Mesothelial cell of epicardium (in vitro differentiated cells): ENCODE results near the gene CEBPE. TPM values are rescaled to one million over a fixed set of nuclear protein-coding genes. Genes with fewer than 3 reads are reported as not detected.

Experiments used
- DNase-seq, 2 experiments: peaks; one replicate each; pipeline ENCODE4 v3.0.0; 2021; ENCODE audit warnings: low spot score in 2 of 2; ENCODE audit not compliant: unreplicated experiment in 2 of 2
- H3K27ac Mint-ChIP-seq: 2 replicates; pipeline ENCODE4 v1.8.0; 2021; ENCODE audit warnings: mixed read lengths
- H3K27me3 Mint-ChIP-seq: 2 replicates; pipeline ENCODE4 v1.8.0; 2021; ENCODE audit warnings: low read depth, mixed read lengths
- H3K36me3 Mint-ChIP-seq: 2 replicates; pipeline ENCODE4 v1.8.0; 2021; ENCODE audit warnings: mixed read lengths
- H3K4me1 Mint-ChIP-seq: 2 replicates; pipeline ENCODE4 v1.8.0; 2021; ENCODE audit warnings: mixed read lengths
- H3K4me3 Mint-ChIP-seq: 2 replicates; pipeline ENCODE4 v1.8.0; 2021; ENCODE audit warnings: mild to moderate bottlenecking, moderate library complexity, mixed read lengths
- H3K9me3 Mint-ChIP-seq: 2 replicates; pipeline ENCODE4 v1.8.0; 2021; ENCODE audit warnings: mixed read lengths
- CTCF ChIP-seq: fragments of 200-600 bp; sonication (generic); IDR thresholded peaks from one replicate; pipeline ENCODE4 v1.5.0; 2021; ENCODE audit warnings: antibody characterized with exemption; ENCODE audit not compliant: unreplicated experiment
- total RNA-seq: library from RNA; stranded (reverse); gene quantifications from 3 replicates; pipeline ENCODE4 v1.2.1, GENCODE V29; 2021

CEBPE gene
- total RNA-seq, 1 donor from 2014 or later: not detected

- no peak overlapping the region for H3K27ac Mint-ChIP-seq
- H3K4me3 Mint-ChIP-seq: no peak overlapping the region
- TF ChIP-seq CTCF: no peak
- no peaks in the 10 kb centered on the region for H3K9me3 Mint-ChIP-seq
- H3K36me3 Mint-ChIP-seq: peaks cover 26% of the 10 kb centered on the region
- H3K27me3 Mint-ChIP-seq: no peaks in the 10 kb centered on the region
- H3K4me1 Mint-ChIP-seq: peaks cover 20% of the 10 kb centered on the region
- DNase-seq: no peak
Measured at GRCh38 chr14:23093526-23093925, 25.5 kb downstream of the CEBPE start.

- DNase-seq: no peak
- Mint-ChIP-seq H3K27ac (no peak overlapping the region), H3K4me1 (peaks cover 20% of the 10 kb centered on the region), H3K27me3 (no peaks in the 10 kb centered on the region), H3K9me3 (no peaks in the 10 kb centered on the region), H3K4me3 (no peak overlapping the region), H3K36me3 (peaks cover 25% of the 10 kb centered on the region)
- TF ChIP-seq CTCF: no peak
Measured at GRCh38 chr14:23093104-23093503, 26.0 kb downstream of the CEBPE start.

- no peak for TF ChIP-seq CTCF
- DNase-seq: no peak
- no peak overlapping the region for H3K27ac Mint-ChIP-seq
- peaks cover 26% of the 10 kb centered on the region for H3K36me3 Mint-ChIP-seq
- no peaks in the 10 kb centered on the region for H3K9me3 Mint-ChIP-seq
- H3K27me3 Mint-ChIP-seq: no peaks in the 10 kb centered on the region
- H3K4me3 Mint-ChIP-seq: no peak overlapping the region
- peaks cover 11% of the 10 kb centered on the region for H3K4me1 Mint-ChIP-seq
Measured at GRCh38 chr14:23091294-23092225, 27.5 kb downstream of the CEBPE start.

GRCh38 chr14:23090254-23090636 lies 28.8 kb downstream of the CEBPE start:
- TF ChIP-seq CTCF: no peak
- H3K27me3 Mint-ChIP-seq: no peaks in the 10 kb centered on the region
- no peak overlapping the region for H3K4me3 Mint-ChIP-seq
- H3K36me3 Mint-ChIP-seq: peaks cover 26% of the 10 kb centered on the region
- H3K9me3 Mint-ChIP-seq: no peaks in the 10 kb centered on the region
- no peak overlapping the region for H3K27ac Mint-ChIP-seq
- peaks cover 9% of the 10 kb centered on the region for H3K4me1 Mint-ChIP-seq
- no peak for DNase-seq

- no peak overlapping the region for H3K27ac Mint-ChIP-seq
- H3K9me3 Mint-ChIP-seq: no peaks in the 10 kb centered on the region
- no peaks in the 10 kb centered on the region for H3K27me3 Mint-ChIP-seq
- peaks cover 28% of the 10 kb centered on the region for H3K36me3 Mint-ChIP-seq
- TF ChIP-seq CTCF: no peak
- H3K4me1 Mint-ChIP-seq: peaks cover 9% of the 10 kb centered on the region
- no peak overlapping the region for H3K4me3 Mint-ChIP-seq
- no peak for DNase-seq
Measured at GRCh38 chr14:23089498-23090253, 29.4 kb downstream of the CEBPE start.
